Stimulated activated CD8-positive, alpha-beta memory T cell treated with anti-CD3 and anti-CD28 coated beads, Interleukin-2, amount 100 ng/mL, for 48 hours (primary cell): ENCODE measurements around the gene CTSK.

ENCODE experiments used
- DNase-seq, 2 donors: peaks; one replicate each; pipeline ENCODE4 v3.0.0-alpha.2; 2020; ENCODE audit warnings: low read depth in 2 of 2

Gene CTSK

GRCh38 chr1:150760013-150760412, 48.0 kb downstream of the CTSK start:
- no peak for DNase-seq

GRCh38 chr1:150753416-150753815, 54.6 kb downstream of the CTSK start:
- no peak for DNase-seq

GRCh38 chr1:150751443-150751842, 56.6 kb downstream of the CTSK start:
- DNase-seq, result no peak

GRCh38 chr1:150749720-150750311, 58.2 kb downstream of the CTSK start:
- DNase-seq, result no peak

- DNase-seq, result no peak
Observed at GRCh38 chr1:150748878-150749719, 59.0 kb downstream of the CTSK start.
